GM18858 (cell line): ENCODE results near the gene CPLX1.
"Not testable (repeated sequence)": the region's sequence is repeated elsewhere in the genome, so short reads cannot be mapped to it uniquely, and the experiment has no call there.

Experiments used
- ATAC-seq: cut with Tn5 transposase; IDR thresholded peaks from one replicate; pipeline ENCODE4 v1.9.1; 2021; ENCODE audit not compliant: unreplicated experiment

Gene CPLX1

DNA sequence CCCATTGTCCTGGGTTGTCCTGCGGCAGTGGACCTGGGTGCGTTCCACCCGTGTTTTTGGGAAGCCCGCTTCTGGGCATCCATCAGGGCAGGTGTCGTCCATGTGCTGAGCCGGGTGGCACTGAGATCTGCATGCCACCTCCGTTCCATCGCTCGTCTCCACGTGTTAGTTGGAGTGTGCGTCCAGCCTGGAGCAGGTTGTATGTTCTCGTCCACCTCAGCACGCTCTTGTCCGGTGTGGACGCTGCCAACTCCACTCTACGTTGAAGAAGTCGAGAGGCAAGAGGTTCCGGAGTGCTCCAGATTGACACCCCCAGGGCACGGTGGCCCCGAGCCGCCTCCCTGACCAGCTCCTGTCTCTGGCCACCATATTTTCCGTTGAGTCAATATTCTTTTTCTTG, 86.4 kb downstream of the CPLX1 start:
- no peak for ATAC-seq

DNA sequence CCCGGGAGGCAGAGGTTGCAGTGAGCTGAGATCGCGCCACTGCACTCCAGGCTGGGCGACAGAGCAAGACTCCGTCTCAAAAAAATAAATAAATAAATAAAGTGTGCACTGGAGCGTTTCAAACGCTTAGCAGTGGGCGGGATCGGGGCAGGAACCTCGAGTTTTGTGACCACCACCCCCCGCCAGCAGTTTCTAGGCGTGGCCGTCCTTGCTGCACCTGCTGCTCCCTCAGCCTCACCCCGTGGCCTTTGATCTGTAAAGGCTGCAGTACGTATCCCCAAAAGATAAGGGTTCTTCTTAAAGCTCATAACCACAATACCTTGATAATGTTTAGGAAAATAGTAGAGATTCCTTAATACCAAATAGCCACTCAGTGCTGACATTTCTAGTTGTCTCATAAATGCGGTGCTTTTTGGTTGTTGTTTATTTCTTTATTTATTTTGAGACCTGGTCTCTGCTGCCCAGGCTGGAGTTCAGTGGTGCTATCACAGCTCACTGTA, 87.1 kb downstream of the CPLX1 start:
- ATAC-seq = no peak

GRCh38 chr4:736561-736960, 89.4 kb downstream of the CPLX1 start:
- not testable (repeated sequence) for ATAC-seq

- no peak for ATAC-seq
Measured at GRCh38 chr4:735583-735982, 90.3 kb downstream of the CPLX1 start.
